HEK293T (cell line): ENCODE measurements around the gene TET3.

Source experiments
- ELF4 ChIP-seq: fragments of 450-650 bp; IDR thresholded peaks from 2 replicates; pipeline ENCODE4 v1.6.1; 2017; ENCODE audit warnings: antibody characterized with exemption
- FOXK2 ChIP-seq: fragments of 450-650 bp; IDR thresholded peaks from 2 replicates; pipeline ENCODE4 v1.6.1; 2016; ENCODE audit warnings: mild to moderate bottlenecking
- SP1 ChIP-seq: fragments of 450-650 bp; IDR thresholded peaks from 2 replicates; pipeline ENCODE4 v1.6.1; 2017
- TARDBP ChIP-seq: fragments of 450-650 bp; IDR thresholded peaks from 2 replicates; pipeline ENCODE4 v1.6.1; 2016
- ZNF384 ChIP-seq: fragments of 450-650 bp; IDR thresholded peaks from 2 replicates; pipeline ENCODE4 v1.6.1; 2016

GRCh38 chr2:73956218-73956865 is 28.4 kb upstream of the TET3 start:
- no peak for TF ChIP-seq TARDBP
- no peak for TF ChIP-seq ELF4
- TF ChIP-seq SP1 = no peak
- TF ChIP-seq ZNF384 = no peak
- no peak for TF ChIP-seq FOXK2
